HepG2 (cell line): ENCODE data around the gene ARHGDIG.

Experiments used
- NFIC ChIP-seq: IDR thresholded peaks from 2 replicates; pipeline ENCODE4 v1.6.1; 2012; ENCODE audit warnings: mild to moderate bottlenecking, low read length, inconsistent platforms
- TBL1XR1 ChIP-seq: fragments of 150-350 bp; IDR thresholded peaks from 2 replicates; pipeline ENCODE4 v1.6.1; 2014; ENCODE audit warnings: borderline replicate concordance, low read length; ENCODE audit not compliant: partially characterized antibody
- TCF7L2 ChIP-seq: IDR thresholded peaks from 2 replicates; pipeline ENCODE4 v1.6.1; 2011; ENCODE audit warnings: mild to moderate bottlenecking, low read depth, low read length, moderate library complexity
- ZNF878 ChIP-seq: sonication (generic); formaldehyde crosslinking; IDR thresholded peaks from 2 replicates; pipeline ENCODE4 v1.8.1; 2023; ENCODE audit warnings: mild to moderate bottlenecking, missing genetic modification reagents, moderate library complexity
- TF ChIP-seq, protein P1 (sequence below): IDR thresholded peaks from 2 replicates; pipeline ENCODE4 v1.6.1; 2012; ENCODE audit warnings: inconsistent platforms

- TF ChIP-seq ZNF878 (CRISPR knock-in tag) (no peak), TCF7L2 (no peak), TBL1XR1 (no peak), NFIC (no peak)
- TF ChIP-seq, protein P1, sequence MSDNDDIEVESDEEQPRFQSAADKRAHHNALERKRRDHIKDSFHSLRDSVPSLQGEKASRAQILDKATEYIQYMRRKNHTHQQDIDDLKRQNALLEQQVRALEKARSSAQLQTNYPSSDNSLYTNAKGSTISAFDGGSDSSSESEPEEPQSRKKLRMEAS = no peak
Measured at GRCh38 chr16:242281-242680, 38.1 kb upstream of the ARHGDIG start.
